Left kidney (tissue), 2 donors: ENCODE measurements around the gene APLN. TPM values are rescaled to one million over a fixed set of nuclear protein-coding genes. Genes with fewer than 3 reads are reported as not detected.

ENCODE experiments used
- DNase-seq: peaks from one replicate; pipeline ENCODE4 v3.0.0-alpha.2; 2013
- polyA plus RNA-seq: library from polyadenylated mRNA; unstranded; fragments of 120-200 nt; gene quantifications from one replicate; pipeline ENCODE4 v1.2.1, GENCODE V29; 2013; ENCODE audit not compliant: insufficient read length

The APLN gene
- polyA plus RNA-seq, 1 donor, result 4.4 TPM

GRCh38 chrX:129663171-129663570 is 8.4 kb upstream of the APLN start:
- no peak for DNase-seq

GRCh38 chrX:129661369-129661768 is 6.6 kb upstream of the APLN start:
- DNase-seq, result no peak

GRCh38 chrX:129659861-129660260 is 5.1 kb upstream of the APLN start:
- DNase-seq, result no peak

GRCh38 chrX:129659141-129659540 is 4.4 kb upstream of the APLN start:
- no peak for DNase-seq

- no peak for DNase-seq
Observed at GRCh38 chrX:129658429-129658828, 3.7 kb upstream of the APLN start.

GRCh38 chrX:129655547-129656249 is 942 bp upstream of the APLN start:
- DNase-seq, result no peak

GRCh38 chrX:129653971-129654651 is 645 bp downstream of the APLN start:
- no peak for DNase-seq

- no peak for DNase-seq
Observed at GRCh38 chrX:129653181-129653970, 1.4 kb downstream of the APLN start.

- no peak for DNase-seq
Observed at GRCh38 chrX:129652565-129653169, 2.1 kb downstream of the APLN start.

GRCh38 chrX:129651756-129652564 is 2.8 kb downstream of the APLN start:
- DNase-seq, result no peak

- DNase-seq, result no peak
Observed at GRCh38 chrX:129650821-129651510, 3.8 kb downstream of the APLN start.

- DNase-seq, result no peak
Observed at GRCh38 chrX:129650183-129650689, 4.5 kb downstream of the APLN start.

GRCh38 chrX:129649268-129650182 is 5.2 kb downstream of the APLN start:
- no peak for DNase-seq

- no peak for DNase-seq
Observed at GRCh38 chrX:129648514-129649267, 6.1 kb downstream of the APLN start.

GRCh38 chrX:129647418-129648410 is 7.0 kb downstream of the APLN start:
- no peak for DNase-seq

- no peak for DNase-seq
Observed at GRCh38 chrX:129646566-129647417, 8.0 kb downstream of the APLN start.

GRCh38 chrX:129642641-129643040 is 12.1 kb downstream of the APLN start:
- no peak for DNase-seq
